ENCODE measurements around the gene TAX1BP1. TPM values are rescaled to one million over a fixed set of nuclear protein-coding genes. Genes with fewer than 3 reads are reported as not detected.

Gene TAX1BP1
- total and polyA plus RNA-seq, 2 of the 13 experiments (the other 11 are each of a cell fraction or from before 2014, with no cell fraction given) = 95.2 to 98.9 TPM

- H3K4me1 ChIP-seq (ENCODE audit: insufficient read depth, low read length) = no peaks in the 10 kb centered on the region
- intact Hi-C loops (cut with micrococcal nuclease; ENCODE audit: unreplicated experiment) (no loop called here), in situ Hi-C loops (cut with HindIII; ENCODE audit: extremely low pct_ligation_motif_present, low pct_unique_long_range_greater_than_20kb) (no loop called here)
- H3K79me2 ChIP-seq (ENCODE audit: insufficient read depth, low read length) = no peaks in the 10 kb centered on the region
- no peak overlapping the region for H3K4me2 ChIP-seq (ENCODE audit: low read depth, low read length)
- H3K27me3 ChIP-seq (ENCODE audit: control insufficient read depth in 1 of 2, insufficient read depth in 2 of 2, low read length in 2 of 2) = no peaks in the 10 kb centered on the region
- H3K9ac ChIP-seq (ENCODE audit: insufficient read depth, low read depth, low read length) = no peak overlapping the region
- no peaks in the 10 kb centered on the region for H3K9me3 ChIP-seq (ENCODE audit: low read length)
- POLR2A ChIA-PET = no interaction called here
- no peak overlapping the region for H3K27ac ChIP-seq (ENCODE audit: extremely low read length, insufficient read depth, low read length)
- H2AFZ ChIP-seq (ENCODE audit: low read length) = no peak overlapping the region
- DNase-seq (ENCODE audit: low spot score) (no peak), ATAC-seq (no peak), FAIRE-seq (no peak)
- no peaks in the 10 kb centered on the region for H4K20me1 ChIP-seq (ENCODE audit: insufficient read depth, low read length)
- H3K4me3 ChIP-seq (replicated peaks in 1 of 3; ENCODE audit: insufficient read depth in 1 of 3, low read depth in 2 of 3, low read length in 3 of 3) = no peak overlapping the region
- no TSS peak for BruUV-seq (replicated peaks)
- WGBS (ENCODE audit: low lambda C conversion rate) = 40% methylated on average over 5 of the region's 5 CpGs
- CTCF ChIA-PET (ENCODE audit: low intra/inter-chr PET ratio, low total read pairs) = no interaction called here
- no peaks in the 10 kb centered on the region for H3K36me3 ChIP-seq (replicated peaks in 1 of 2; ENCODE audit: control insufficient read depth in 1 of 2, insufficient read depth in 2 of 2, low read length in 2 of 2)
- TF ChIP-seq ZNF577 (CRISPR knock-in tag; IDR thresholded peaks at IDR 0.05; ENCODE audit: borderline replicate concordance, low read depth) (no peak), PLSCR1 (CRISPR knock-in tag; IDR thresholded peaks at IDR 0.05; ENCODE audit: borderline replicate concordance) (no peak), ZBTB43 (CRISPR knock-in tag; conservative IDR thresholded peaks at IDR 0.05) (no peak), ZFP62 (CRISPR knock-in tag; IDR thresholded peaks at IDR 0.05) (no peak), HMG20A (CRISPR knock-in tag; IDR thresholded peaks at IDR 0.05; ENCODE audit: borderline replicate concordance) (no peak), EHMT2 (IDR thresholded peaks at IDR 0.05; ENCODE audit: borderline replicate concordance, low read depth, low read length) (no peak), FOXO4 (CRISPR knock-in tag; conservative IDR thresholded peaks at IDR 0.05) (no peak), ZNF562 (CRISPR knock-in tag; IDR thresholded peaks at IDR 0.05; ENCODE audit: borderline replicate concordance) (no peak), ZNF552 (CRISPR knock-in tag; IDR thresholded peaks at IDR 0.05; ENCODE audit: borderline replicate concordance) (no peak), ZNF280B (CRISPR knock-in tag; IDR thresholded peaks at IDR 0.05; ENCODE audit: borderline replicate concordance) (no peak), ZNF160 (CRISPR knock-in tag; IDR thresholded peaks at IDR 0.05) (no peak), NFRKB (IDR thresholded peaks at IDR 0.05) (no peak), ZNF883 (CRISPR knock-in tag; IDR thresholded peaks at IDR 0.05; ENCODE audit: not compliant biosample characterization) (no peak), AGO1 (IDR thresholded peaks at IDR 0.05; ENCODE audit: low read depth, low read length, poor library complexity, severe bottlenecking) (no peak)
- TF ChIP-seq, protein P1, sequence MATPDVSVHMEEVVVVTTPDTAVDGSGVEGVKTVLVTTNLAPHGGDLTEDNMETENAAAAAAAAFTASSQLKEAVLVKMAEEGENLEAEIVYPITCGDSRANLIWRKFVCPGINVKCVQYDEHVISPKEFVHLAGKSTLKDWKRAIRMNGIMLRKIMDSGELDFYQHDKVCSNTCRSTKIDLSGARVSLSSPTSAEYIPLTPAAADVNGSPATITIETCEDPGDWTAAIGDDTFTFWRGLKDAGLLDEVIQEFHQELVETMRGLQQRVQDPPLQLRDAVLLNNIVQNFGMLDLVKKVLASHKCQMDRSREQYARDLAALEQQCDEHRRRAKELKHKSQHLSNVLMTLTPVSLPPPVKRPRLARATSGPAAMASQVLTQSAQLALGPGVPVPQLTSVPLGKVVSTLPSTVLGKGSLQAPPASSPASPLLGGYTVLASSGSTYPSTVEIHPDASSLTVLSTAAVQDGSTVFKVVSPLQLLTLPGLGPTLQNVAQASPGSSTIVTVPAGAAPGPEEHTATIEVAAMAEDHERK (CRISPR knock-in tag; IDR thresholded peaks at IDR 0.05; ENCODE audit: low read depth) = no peak
- TF ChIP-seq, protein P2, sequence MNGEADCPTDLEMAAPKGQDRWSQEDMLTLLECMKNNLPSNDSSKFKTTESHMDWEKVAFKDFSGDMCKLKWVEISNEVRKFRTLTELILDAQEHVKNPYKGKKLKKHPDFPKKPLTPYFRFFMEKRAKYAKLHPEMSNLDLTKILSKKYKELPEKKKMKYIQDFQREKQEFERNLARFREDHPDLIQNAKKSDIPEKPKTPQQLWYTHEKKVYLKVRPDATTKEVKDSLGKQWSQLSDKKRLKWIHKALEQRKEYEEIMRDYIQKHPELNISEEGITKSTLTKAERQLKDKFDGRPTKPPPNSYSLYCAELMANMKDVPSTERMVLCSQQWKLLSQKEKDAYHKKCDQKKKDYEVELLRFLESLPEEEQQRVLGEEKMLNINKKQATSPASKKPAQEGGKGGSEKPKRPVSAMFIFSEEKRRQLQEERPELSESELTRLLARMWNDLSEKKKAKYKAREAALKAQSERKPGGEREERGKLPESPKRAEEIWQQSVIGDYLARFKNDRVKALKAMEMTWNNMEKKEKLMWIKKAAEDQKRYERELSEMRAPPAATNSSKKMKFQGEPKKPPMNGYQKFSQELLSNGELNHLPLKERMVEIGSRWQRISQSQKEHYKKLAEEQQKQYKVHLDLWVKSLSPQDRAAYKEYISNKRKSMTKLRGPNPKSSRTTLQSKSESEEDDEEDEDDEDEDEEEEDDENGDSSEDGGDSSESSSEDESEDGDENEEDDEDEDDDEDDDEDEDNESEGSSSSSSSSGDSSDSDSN (CRISPR knock-in tag; IDR thresholded peaks at IDR 0.05) = no peak
Observed at GRCh38 chr7:27850531-27850930, 110.6 kb downstream of the TAX1BP1 start.
